Measurements from ENCODE around the gene HMGN4. TPM values are rescaled to one million over a fixed set of nuclear protein-coding genes. Genes with fewer than 3 reads are reported as not detected.
A peak's percentile ranks its signal among the peaks of the same experiment; 100 is the strongest.

Gene HMGN4
- total RNA-seq, 2 experiments from 2014 or later = 85.7 to 93.0 TPM

- Mint-ChIP-seq H3K36me3 (ENCODE audit: low read depth) (peaks cover 1% of the 10 kb centered on the region), H3K27me3 (peaks cover 15% of the 10 kb centered on the region), H3K4me3 (no peak overlapping the region), H3K27ac (no peak overlapping the region), H3K9me3 (peaks cover 11% of the 10 kb centered on the region), H3K4me1 (peaks cover 38% of the 10 kb centered on the region)
- POLR2A ChIA-PET = no interaction called here
- no peak for DNase-seq
- CTCF ChIA-PET = interaction anchor here (0.7 to 1.4 kb wide), 3 partner anchors 20 to 904 kb away, joined by 3 to 4 read pairs (median 3); no protein-coding TSS in a partner anchor
These were observed 37.4 kb downstream of the HMGN4 start for GRCh38 chr6:26575494-26575939.

DNA sequence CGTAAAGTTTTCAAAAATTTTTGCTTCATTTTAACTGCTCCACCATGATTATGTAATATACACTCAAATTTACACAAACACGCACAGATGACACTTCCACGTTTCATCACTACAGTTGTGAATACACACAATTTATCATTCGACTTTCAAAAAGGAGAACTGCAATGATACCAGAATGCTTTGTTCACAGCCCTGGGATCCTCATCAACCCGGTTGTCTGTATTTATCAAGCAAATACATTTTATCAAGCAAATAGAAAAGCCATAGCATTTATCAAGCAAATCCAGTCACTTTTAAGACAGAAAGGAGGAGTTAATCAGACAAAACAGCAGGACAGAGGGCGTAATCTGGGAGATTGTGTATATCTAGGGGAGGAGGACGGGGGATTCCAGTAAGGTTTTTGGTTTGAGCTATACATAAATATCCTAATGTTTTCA, 38.3 kb downstream of the HMGN4 start:
- ChIA-PET POLR2A (no interaction called here), CTCF (interaction anchor here (1.0 to 4.5 kb wide), 6 partner anchors 8 to 304 kb away, joined by 3 to 42 read pairs (median 4); a partner anchor contains a TSS)
- H3K27ac Mint-ChIP-seq = no peak overlapping the region
- peaks cover 11% of the 10 kb centered on the region for H3K9me3 Mint-ChIP-seq
- H3K27me3 Mint-ChIP-seq = peaks cover 22% of the 10 kb centered on the region
- H3K4me1 Mint-ChIP-seq = peaks cover 37% of the 10 kb centered on the region
- DNase-seq = no peak
- H3K36me3 Mint-ChIP-seq (ENCODE audit: low read depth) = peaks cover 1% of the 10 kb centered on the region
- no peak overlapping the region for H3K4me3 Mint-ChIP-seq

- H3K4me1 Mint-ChIP-seq = peaks cover 30% of the 10 kb centered on the region
- H3K9me3 Mint-ChIP-seq = peaks cover 11% of the 10 kb centered on the region
- ChIA-PET CTCF (interaction anchor here (1.0 to 4.5 kb wide), 8 partner anchors 8 to 304 kb away, joined by 3 to 42 read pairs (median 4); a partner anchor contains a TSS), POLR2A (interaction anchor here (0.6 to 0.8 kb wide), 2 partner anchors 24 to 268 kb away, joined by 3 to 4 read pairs; no protein-coding TSS in a partner anchor)
- peaks cover 1% of the 10 kb centered on the region for H3K36me3 Mint-ChIP-seq (ENCODE audit: low read depth)
- H3K27me3 Mint-ChIP-seq = peaks cover 24% of the 10 kb centered on the region
- peak overlapping the region; percentile 65 for H3K4me3 Mint-ChIP-seq
- DNase-seq = peak; percentile 43
- H3K27ac Mint-ChIP-seq = peak overlapping the region; percentile 10
These were observed 39.0 kb downstream of the HMGN4 start for GRCh38 chr6:26576929-26577719.

DNA sequence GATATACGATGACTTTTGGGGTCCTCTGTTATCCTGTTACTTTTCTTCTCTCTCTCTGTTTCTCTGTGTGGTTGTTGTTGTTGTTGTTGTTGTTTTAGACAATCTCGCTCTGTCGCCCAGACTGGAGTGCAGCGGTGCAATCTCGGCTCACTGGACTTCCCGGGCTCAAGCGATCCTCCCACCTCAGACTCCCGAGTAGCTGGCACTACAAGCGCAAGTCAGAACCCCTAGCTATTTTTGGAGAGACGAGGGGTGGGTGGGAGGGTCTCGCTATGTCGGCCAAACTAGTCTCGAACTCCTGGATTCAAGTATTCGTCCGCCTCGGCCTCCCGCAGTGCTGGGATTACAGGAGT, 39.5 kb downstream of the HMGN4 start:
- H3K9me3 Mint-ChIP-seq = peaks cover 11% of the 10 kb centered on the region
- peak overlapping the region; percentile 65 for H3K4me3 Mint-ChIP-seq
- DNase-seq = no peak
- peaks cover 25% of the 10 kb centered on the region for H3K4me1 Mint-ChIP-seq
- no peak overlapping the region for H3K27ac Mint-ChIP-seq
- ChIA-PET POLR2A (interaction anchor here (0.6 kb wide), 1 partner anchor 268 kb away, joined by 4 read pairs; no protein-coding TSS in a partner anchor), CTCF (interaction anchor here (1.1 to 4.5 kb wide), 4 partner anchors 9 to 236 kb away, joined by 3 to 42 read pairs (median 7); no protein-coding TSS in a partner anchor)
- H3K36me3 Mint-ChIP-seq (ENCODE audit: low read depth) = peaks cover 1% of the 10 kb centered on the region
- H3K27me3 Mint-ChIP-seq = peaks cover 25% of the 10 kb centered on the region

DNA sequence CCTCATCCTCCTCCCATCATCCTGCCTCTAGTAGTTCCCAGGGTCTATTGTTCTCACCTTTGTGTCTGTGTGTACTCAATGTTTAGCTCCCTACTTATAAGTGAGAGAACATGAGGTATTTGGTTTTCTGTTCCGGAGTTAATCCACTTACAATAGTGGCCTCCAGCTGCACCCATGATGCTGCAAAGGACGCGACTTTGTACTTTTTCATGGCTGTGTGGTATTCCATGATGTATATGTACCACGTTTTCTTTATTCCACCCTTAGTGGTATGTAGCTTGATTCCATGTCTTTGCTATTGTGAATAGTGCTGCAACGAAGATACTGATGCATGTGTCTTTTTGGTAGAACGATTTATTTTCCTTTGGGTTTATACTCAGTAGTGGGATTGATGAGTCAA, 40.1 kb downstream of the HMGN4 start:
- ChIA-PET POLR2A (no interaction called here), CTCF (interaction anchor here (1.1 to 4.5 kb wide), 2 partner anchors 13 to 16 kb away, joined by 3 to 42 read pairs; no protein-coding TSS in a partner anchor)
- no peak overlapping the region for H3K27ac Mint-ChIP-seq
- peaks cover 20% of the 10 kb centered on the region for H3K4me1 Mint-ChIP-seq
- no peak for DNase-seq
- no peak overlapping the region for H3K4me3 Mint-ChIP-seq
- peaks cover 11% of the 10 kb centered on the region for H3K9me3 Mint-ChIP-seq
- H3K27me3 Mint-ChIP-seq = peaks cover 30% of the 10 kb centered on the region
- peaks cover 1% of the 10 kb centered on the region for H3K36me3 Mint-ChIP-seq (ENCODE audit: low read depth)

- Mint-ChIP-seq H3K36me3 (ENCODE audit: low read depth) (peaks cover 1% of the 10 kb centered on the region), H3K4me3 (no peak overlapping the region), H3K27me3 (peaks cover 35% of the 10 kb centered on the region), H3K27ac (no peak overlapping the region), H3K9me3 (peaks cover 11% of the 10 kb centered on the region), H3K4me1 (peaks cover 18% of the 10 kb centered on the region)
- POLR2A ChIA-PET = no interaction called here
- CTCF ChIA-PET = interaction anchor here (4.5 kb wide), 1 partner anchor 15 kb away, joined by 42 read pairs; no protein-coding TSS in a partner anchor
- no peak for DNase-seq
These were observed 40.6 kb downstream of the HMGN4 start for GRCh38 chr6:26578741-26579140.

DNA sequence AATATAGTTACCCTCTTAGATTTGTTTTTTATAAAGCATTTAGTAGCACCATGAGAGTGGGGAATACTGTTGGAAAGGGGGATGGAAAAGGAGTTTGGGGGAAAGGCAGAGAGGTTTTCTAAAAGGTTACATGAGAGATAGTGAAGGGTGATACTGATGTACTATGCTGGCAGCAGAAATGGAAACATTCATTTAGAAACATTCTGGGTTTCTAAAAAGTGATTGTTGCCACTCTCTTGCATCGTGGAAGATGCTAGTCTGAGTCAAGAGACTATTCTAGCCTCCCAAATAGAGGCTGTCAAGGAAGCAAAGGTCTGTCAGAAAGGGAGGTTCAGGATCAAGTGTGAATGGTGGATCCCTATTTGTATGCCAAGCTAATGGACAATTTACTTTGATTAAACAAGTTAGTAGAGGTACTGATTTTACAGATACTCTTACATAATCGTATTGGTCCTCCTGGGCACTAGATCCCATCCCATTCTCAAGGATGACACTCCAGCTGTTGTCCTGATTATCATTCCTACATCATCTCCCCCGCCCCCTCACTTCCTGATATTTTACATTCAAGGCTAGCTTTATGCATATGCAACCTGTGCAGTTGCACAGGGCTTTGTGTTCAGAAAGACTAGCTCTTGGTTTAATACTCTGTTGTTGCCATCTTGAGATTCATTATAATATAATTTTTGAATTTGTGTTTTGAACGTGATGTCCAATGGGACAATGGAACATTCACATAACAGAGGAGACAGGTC, 43.2 kb downstream of the HMGN4 start:
- peaks cover 52% of the 10 kb centered on the region for H3K27me3 Mint-ChIP-seq
- peaks cover 11% of the 10 kb centered on the region for H3K9me3 Mint-ChIP-seq
- no peak overlapping the region for H3K27ac Mint-ChIP-seq
- peaks cover 1% of the 10 kb centered on the region for H3K36me3 Mint-ChIP-seq (ENCODE audit: low read depth)
- peaks cover 13% of the 10 kb centered on the region for H3K4me1 Mint-ChIP-seq
- ChIA-PET POLR2A (no interaction called here), CTCF (interaction anchor here (0.7 to 3.9 kb wide), 5 partner anchors 9 to 1214 kb away, joined by 3 to 18 read pairs (median 4); no protein-coding TSS in a partner anchor)
- DNase-seq = no peak
- H3K4me3 Mint-ChIP-seq = no peak overlapping the region

- H3K36me3 Mint-ChIP-seq (ENCODE audit: low read depth) = no peaks in the 10 kb centered on the region
- CTCF ChIA-PET = interaction anchor here (1.2 to 4.7 kb wide), 2 partner anchors 17 to 20 kb away, joined by 3 to 15 read pairs; no protein-coding TSS in a partner anchor
- peaks cover under 1% of the 10 kb centered on the region for H3K4me1 Mint-ChIP-seq
- DNase-seq = no peak
- POLR2A ChIA-PET = no interaction called here
- H3K27ac Mint-ChIP-seq = no peak overlapping the region
- H3K9me3 Mint-ChIP-seq = no peaks in the 10 kb centered on the region
- no peak overlapping the region for H3K4me3 Mint-ChIP-seq
- peaks cover 53% of the 10 kb centered on the region for H3K27me3 Mint-ChIP-seq
These were observed 50.8 kb downstream of the HMGN4 start for GRCh38 chr6:26588965-26589364.

DNA sequence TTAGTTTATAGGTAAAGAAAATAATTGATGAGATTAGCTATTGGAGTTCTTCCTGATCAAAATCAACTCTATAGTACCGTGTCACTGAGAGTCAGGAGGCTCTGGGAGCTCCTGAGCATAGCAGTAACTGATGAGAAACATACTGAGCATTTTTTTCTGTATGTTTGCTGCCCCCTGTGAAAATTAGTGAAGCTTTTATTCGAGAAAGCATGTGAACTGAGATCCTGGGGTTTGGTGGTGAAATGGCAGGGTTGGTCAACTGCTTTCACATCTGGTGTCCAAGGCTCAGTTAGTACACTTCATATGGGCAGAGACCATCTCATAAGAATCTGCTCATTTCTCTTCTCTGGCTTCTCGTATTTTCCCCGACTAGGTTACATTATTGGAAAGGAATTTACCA, 54.5 kb downstream of the HMGN4 start:
- Mint-ChIP-seq H3K9me3 (no peaks in the 10 kb centered on the region), H3K36me3 (ENCODE audit: low read depth) (peaks cover 3% of the 10 kb centered on the region), H3K4me1 (peaks cover 12% of the 10 kb centered on the region), H3K4me3 (no peak overlapping the region), H3K27me3 (peaks cover 43% of the 10 kb centered on the region), H3K27ac (no peak overlapping the region)
- DNase-seq = no peak
- CTCF ChIA-PET = interaction anchor here (0.5 to 4.7 kb wide), 5 partner anchors 14 to 877 kb away, joined by 3 to 42 read pairs (median 4); no protein-coding TSS in a partner anchor
- POLR2A ChIA-PET = no interaction called here

DNA sequence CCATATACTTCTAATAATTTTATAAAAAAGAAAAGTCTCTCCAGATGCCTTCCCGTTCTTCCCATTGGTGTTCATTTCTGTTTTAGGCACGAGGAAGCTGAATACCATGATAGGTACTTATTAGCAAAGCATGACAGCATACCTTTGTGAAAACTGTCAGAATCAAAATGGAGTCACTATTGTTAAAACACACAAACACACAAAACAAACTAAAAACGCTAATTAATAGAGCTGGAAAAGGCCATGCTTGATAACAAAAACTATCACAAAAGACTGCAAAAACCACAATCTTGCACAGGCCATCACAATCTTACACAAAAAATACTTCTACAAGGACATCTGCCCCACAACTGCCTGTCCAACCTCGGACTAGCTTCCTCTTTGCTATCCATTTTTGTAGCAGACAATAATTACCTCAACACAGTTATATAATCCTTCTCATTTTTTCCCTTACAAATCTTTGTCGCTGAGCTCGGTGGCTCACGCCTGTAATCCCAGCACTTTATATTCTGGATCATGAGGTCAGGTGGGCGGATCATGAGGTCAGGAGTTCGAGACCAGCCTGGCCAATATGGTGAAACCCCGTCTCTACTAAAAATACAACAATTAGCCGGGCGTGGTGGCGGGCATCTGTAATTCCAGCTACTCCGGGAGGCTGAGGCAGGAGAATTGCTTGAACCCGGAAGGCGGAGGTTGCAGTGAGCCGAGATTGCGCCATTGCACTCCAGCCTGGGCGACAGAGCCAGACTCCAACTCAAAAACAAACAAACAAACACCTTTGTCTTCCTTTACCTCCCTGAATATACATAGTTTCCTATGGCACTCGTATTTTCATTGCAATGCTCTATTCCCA, 55.3 kb downstream of the HMGN4 start:
- ChIA-PET POLR2A (no interaction called here), CTCF (interaction anchor here (1.3 to 4.7 kb wide), 4 partner anchors 15 to 252 kb away, joined by 3 to 42 read pairs (median 10); no protein-coding TSS in a partner anchor)
- H3K36me3 Mint-ChIP-seq (ENCODE audit: low read depth) = peaks cover 11% of the 10 kb centered on the region
- peaks cover 21% of the 10 kb centered on the region for H3K4me1 Mint-ChIP-seq
- no peaks in the 10 kb centered on the region for H3K9me3 Mint-ChIP-seq
- H3K27ac Mint-ChIP-seq = no peak overlapping the region
- no peak for DNase-seq
- peaks cover 43% of the 10 kb centered on the region for H3K27me3 Mint-ChIP-seq
- H3K4me3 Mint-ChIP-seq = no peak overlapping the region

- Mint-ChIP-seq H3K4me3 (no peak overlapping the region), H3K27ac (no peak overlapping the region), H3K36me3 (ENCODE audit: low read depth) (peaks cover 14% of the 10 kb centered on the region), H3K27me3 (peaks cover 43% of the 10 kb centered on the region), H3K4me1 (peaks cover 24% of the 10 kb centered on the region), H3K9me3 (no peaks in the 10 kb centered on the region)
- CTCF ChIA-PET = interaction anchor here (1.4 to 4.4 kb wide), 2 partner anchors 16 to 38 kb away, joined by 3 to 42 read pairs; no protein-coding TSS in a partner anchor
- POLR2A ChIA-PET = no interaction called here
- no peak for DNase-seq
These were observed 55.9 kb downstream of the HMGN4 start for GRCh38 chr6:26594131-26594498.
